HG03175 (cell line): ENCODE measurements around the gene SARS1.
"Not testable (repeated sequence)": the region's sequence is repeated elsewhere in the genome, so short reads cannot be mapped to it uniquely, and the experiment has no call there.

Source experiments
- ATAC-seq: cut with Tn5 transposase; IDR thresholded peaks from one replicate; pipeline ENCODE4 v1.9.1; 2021; ENCODE audit warnings: mild to moderate bottlenecking, moderate library complexity; ENCODE audit not compliant: unreplicated experiment

SARS1 gene

GRCh38 chr1:109272831-109273547, 59.3 kb downstream of the SARS1 start:
- no peak for ATAC-seq

DNA sequence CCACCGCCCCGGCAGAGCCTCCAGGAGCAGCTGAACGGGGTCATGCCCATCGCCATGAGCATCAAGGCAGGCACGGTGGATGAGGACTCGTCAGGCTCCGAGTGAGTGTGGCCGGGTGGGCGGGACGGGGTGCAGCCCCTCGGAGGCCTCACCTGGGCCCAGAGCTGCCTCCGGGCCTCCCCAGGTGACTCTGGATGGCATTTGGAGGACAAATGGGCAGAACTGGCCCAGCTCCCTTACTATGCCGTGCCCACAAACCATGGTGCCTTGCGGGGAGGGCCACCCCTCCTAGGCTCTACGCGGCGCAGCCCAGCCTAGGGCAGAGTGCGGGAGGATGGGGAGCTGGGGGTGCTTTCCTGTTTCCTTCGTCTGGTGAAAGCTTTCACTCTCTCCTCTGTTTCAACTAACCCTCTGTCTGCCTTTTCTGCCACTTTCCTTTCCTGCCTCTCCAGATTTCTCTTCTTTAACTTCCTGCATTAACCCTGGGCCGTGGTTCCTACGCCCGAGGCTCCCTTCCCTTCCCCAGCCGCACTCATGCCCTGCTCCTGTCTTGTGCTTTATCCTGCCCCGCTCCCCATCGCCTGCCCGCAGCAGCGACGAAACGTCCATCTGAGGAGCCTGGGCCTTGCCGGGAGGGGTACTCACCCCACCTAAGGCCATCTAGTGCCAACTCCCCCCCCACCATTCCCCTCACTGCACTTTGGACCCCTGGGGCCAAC, 60.0 kb downstream of the SARS1 start:
- no peak for ATAC-seq

DNA sequence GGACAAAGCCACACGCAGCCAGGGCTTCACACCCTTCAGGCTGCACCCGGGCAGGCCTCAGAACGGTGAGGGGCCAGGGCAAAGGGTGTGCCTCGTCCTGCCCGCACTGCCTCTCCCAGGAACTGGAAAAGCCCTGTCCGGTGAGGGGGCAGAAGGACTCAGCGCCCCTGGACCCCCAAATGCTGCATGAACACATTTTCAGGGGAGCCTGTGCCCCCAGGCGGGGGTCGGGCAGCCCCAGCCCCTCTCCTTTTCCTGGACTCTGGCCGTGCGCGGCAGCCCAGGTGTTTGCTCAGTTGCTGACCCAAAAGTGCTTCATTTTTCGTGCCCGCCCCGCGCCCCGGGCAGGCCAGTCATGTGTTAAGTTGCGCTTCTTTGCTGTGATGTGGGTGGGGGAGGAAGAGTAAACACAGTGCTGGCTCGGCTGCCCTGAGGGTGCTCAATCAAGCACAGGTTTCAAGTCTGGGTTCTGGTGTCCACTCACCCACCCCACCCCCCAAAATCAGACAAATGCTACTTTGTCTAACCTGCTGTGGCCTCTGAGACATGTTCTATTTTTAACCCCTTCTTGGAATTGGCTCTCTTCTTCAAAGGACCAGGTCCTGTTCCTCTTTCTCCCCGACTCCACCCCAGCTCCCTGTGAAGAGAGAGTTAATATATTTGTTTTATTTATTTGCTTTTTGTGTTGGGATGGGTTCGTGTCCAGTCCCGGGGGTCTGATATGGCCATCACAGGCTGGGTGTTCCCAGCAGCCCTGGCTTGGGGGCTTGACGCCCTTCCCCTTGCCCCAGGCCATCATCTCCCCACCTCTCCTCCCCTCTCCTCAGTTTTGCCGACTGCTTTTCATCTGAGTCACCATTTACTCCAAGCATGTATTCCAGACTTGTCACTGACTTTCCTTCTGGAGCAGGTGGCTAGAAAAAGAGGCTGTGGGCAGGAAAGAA, 61.1 kb downstream of the SARS1 start:
- no peak for ATAC-seq

DNA sequence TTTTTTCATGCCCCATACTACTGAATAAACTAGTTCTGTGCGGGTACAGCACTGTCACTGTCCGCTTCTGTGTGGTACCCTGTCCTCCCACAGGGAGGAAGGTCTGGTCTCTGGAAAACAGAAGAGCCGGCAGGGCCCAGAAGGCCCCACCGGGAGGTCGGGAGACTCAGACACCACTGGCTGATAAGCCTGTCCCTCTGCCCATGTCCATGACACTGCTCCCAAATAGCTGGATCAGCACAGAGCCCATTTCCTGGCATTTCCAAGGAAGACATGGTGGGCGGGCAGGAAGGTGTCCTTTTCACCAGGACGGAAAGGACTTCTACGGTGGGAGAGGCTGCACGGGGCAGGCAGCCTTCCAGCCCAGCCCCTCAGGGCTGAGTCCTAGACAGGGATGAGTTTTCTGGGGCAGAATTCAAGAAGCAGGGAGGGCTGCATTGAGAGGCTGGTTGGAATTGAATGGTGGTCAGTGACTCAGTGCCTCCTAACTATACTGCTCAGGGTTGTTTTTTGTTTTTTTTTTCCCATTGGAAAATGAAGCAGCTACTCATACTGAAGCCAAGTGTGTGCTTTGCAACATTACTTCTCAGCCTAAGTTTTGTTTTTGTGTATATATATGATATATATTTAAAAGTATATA, 62.1 kb downstream of the SARS1 start:
- no peak for ATAC-seq

DNA sequence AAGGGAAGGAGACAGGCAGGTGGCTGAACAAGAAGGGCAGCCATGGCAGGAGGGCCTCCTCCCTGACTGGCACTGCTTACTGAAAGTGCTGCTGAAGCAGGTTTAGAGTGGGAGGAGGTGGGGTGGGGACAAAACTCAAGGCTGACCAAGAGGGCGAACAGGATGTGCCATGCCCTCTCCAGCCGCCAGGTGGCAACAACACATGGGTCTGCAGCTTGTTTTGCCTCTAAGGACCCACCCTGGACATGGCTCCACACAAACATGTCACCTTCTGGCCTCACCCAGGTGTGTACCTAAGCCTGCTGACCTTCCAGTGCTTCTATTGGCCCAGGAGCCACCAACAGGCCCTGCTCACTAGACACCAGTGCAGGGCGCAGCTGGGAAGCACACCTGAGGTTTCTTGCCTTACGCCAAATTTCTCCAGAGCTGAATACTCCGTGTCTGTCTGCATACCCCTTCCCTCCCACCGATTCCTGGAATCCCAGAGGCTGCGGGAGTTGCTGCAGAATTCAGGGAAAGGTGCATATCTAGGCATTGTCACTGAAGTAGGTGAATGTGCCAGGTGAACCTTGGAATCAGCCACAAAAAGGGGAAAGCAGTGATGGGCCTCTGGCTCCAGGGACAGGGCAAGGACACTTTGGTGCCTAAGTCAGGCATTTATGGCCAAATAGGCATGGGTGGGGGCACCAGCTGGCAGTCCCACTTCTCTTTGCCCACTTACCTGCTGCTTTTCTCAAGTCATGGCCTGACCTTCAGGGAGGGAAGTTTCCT, 63.9 kb downstream of the SARS1 start:
- ATAC-seq = peak; percentile 89

GRCh38 chr1:109279615-109280278, 66.0 kb downstream of the SARS1 start:
- no peak for ATAC-seq

- ATAC-seq = no peak
Observed at GRCh38 chr1:109280862-109281261, 67.1 kb downstream of the SARS1 start.

GRCh38 chr1:109281680-109282496, 68.2 kb downstream of the SARS1 start:
- no peak for ATAC-seq

DNA sequence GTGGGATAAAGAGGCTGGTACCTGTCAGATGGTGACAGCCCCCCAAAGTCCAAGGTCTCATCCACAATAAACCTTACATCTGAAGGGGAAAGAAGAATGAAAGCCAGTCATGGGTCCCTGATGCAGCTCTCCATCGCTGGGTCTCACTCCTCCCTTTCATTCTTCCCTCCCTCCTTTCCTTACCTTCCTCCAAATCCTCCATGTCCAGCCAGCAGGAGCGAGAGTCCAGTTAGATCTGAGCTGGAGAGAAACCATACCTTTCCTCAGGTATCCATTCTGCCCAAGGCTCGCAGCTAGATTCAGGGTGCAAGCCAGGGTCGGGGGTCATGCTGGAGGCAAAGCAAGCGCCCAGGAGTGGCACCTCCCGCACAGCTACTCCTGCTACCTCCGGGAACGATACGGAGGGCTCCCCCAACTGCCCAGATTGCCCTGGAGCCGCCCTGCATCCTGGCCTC, 68.8 kb downstream of the SARS1 start:
- no peak for ATAC-seq

DNA sequence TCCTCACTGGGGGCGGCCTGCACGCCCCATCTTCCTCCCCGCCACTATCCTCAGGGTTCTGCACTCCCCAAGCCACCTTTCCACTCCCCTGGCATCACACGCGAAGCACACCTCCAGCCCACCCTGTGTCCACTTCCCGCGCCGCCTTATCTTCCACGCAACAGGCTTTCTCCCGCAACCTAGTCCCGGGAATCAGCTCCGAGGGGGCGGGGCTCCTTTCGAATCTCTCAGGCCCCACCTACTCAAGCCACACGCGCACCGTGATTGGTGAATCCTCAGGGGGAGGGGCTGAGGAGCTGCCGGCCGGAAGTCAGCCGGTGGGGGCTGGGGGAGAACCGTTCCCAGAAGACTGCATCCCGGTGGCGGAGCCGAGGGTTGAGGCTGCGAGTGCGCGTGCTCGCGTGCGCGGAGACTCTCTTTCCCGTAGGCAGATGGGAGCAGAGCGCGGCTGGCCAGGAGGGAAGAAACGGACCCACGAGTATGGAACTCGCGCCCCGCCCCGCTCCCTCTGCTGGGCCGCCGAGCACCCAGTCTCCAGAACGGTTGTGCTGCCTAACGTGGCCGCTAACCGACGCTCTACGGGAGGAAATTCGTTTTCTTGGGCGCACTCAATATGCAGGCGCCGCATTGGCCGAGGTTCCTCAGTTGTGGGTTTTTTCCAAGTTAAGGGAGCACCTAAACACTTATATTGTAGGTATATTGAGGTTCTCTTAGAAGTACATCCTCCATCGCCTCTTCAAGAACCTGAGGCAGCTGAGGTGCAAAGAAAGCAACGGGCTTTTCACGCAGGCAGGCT, 69.4 kb downstream of the SARS1 start, which contains the start of gene PSRC1:
Gene PSRC1 (minus strand): TSS at position 194 of the 796 bp plus-strand sequence.
- ATAC-seq = peak; percentile 99

DNA sequence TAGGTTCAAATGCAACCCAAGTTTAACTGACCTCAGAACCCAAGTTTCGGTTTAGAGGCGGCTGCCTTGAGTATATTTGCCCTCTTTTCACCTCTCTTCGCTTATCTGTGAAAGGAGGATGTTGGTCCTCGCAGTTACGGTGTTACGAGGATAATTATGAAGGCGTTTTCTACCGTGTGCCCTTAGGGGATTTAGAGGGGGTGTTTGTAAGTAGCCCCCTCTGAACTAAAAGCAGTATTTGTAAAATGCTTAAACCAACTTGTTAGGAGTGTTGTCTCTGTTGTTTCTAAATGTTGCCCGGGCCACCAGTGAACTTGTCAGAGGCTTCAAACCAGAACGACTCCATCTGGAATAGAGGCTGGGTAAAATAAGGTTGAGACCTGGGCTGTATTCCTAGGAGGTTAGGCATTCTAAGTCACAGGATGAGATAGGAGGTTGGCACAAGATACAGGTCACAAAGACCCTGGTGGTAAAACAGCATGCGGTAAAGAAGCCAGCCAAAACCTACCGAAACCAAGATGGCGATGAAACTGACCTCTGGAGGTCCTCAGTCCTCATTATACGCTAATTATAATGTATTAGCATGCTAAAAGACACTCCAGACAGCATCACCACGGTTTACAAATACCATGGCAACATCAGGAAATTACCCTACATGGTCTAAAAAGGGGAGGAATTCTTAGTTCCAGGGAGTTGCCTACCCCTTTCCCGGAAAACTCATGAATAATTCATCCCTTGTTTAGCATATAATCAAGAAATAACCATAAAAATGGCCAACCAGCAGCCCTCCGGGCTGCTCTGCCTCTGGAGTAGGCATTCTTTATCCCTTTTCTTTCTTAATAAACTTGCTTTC, 70.3 kb downstream of the SARS1 start:
- no peak for ATAC-seq

DNA sequence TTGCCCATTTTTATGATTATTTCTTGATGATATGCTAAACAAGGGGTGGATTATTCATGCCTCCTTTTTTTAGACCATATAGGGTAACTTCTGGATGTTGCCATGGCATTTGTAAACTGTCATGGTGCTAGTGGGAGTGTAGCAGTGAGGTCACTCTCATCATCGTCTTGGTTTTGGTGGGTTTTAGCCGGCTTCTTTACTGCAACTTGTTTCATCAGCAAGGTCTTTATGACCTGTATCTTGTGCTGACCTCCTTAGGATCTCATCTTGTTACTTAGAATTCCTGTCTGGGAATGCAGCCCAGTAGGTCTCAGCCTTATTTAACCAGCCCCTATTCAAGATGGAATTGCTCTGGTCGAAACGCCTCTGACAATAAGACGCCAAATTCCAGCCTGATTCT, 73.0 kb downstream of the SARS1 start:
- not testable (repeated sequence) for ATAC-seq
